PC-9 (cell line): ENCODE results near the gene TMEM232. TPM values are rescaled to one million over a fixed set of nuclear protein-coding genes. Genes with fewer than 3 reads are reported as not detected.

ENCODE experiments used
- BruUV-seq: library from RNA; stranded (reverse); fragments of 400-500 nt; replicated peaks from 2 replicates; lab custom pipeline; 2021; lab: Mats Ljungman, UMichigan
- CTCF ChIA-PET: fragments of 300-600 bp; sonication (Branson Sonifier 250); formaldehyde crosslinking; loops from one replicate; lab custom pipeline; 2022; ENCODE audit warnings: antibody characterized with exemption; lab: Charles Lee
- POLR2A ChIA-PET: fragments of 300-600 bp; sonication (Branson Sonifier 250); formaldehyde crosslinking; loops from one replicate; lab custom pipeline; 2022; ENCODE audit warnings: antibody characterized with exemption; ENCODE audit not compliant: unreplicated experiment; lab: Charles Lee
- DNase-seq, 2 experiments: peaks; one replicate each; pipeline versions ENCODE4 v3.0.0 to v3.0.0-alpha.2; 2015 to 2022; ENCODE audit warnings: mixed read lengths in 1 of 2
- H2AFZ ChIP-seq: fragments of 200-600 bp; sonication (generic); 2 replicates; pipeline ENCODE4 v1.8.1; 2017; ENCODE audit warnings: antibody characterized with exemption
- H3F3A ChIP-seq: fragments of 200-600 bp; sonication (generic); 2 replicates; pipeline ENCODE4 v1.8.1; 2017; ENCODE audit warnings: antibody characterized with exemption, mild to moderate bottlenecking, low read depth; ENCODE audit not compliant: insufficient read depth
- H3K27ac ChIP-seq: fragments of 200-600 bp; sonication (generic); 2 replicates; pipeline ENCODE4 v1.6.1; 2016; ENCODE audit warnings: mixed run types
- H3K27me3 ChIP-seq: fragments of 200-600 bp; sonication (generic); 2 replicates; pipeline ENCODE4 v1.6.1; 2016; ENCODE audit warnings: low read depth, mixed run types; ENCODE audit not compliant: insufficient read depth
- H3K36me3 ChIP-seq: fragments of 200-600 bp; sonication (generic); 2 replicates; pipeline ENCODE4 v1.6.1; 2016; ENCODE audit warnings: low read depth, mixed run types
- H3K4me1 ChIP-seq: fragments of 200-600 bp; sonication (generic); replicated peaks from 2 replicates; pipeline ENCODE4 v1.6.1; 2016; ENCODE audit warnings: mixed run types; ENCODE audit not compliant: insufficient read depth
- H3K4me2 ChIP-seq: fragments of 200-600 bp; sonication (generic); 2 replicates; pipeline ENCODE4 v1.6.1; 2017; ENCODE audit warnings: mixed run types
- H3K4me3 ChIP-seq: fragments of 200-600 bp; sonication (generic); 2 replicates; pipeline ENCODE4 v1.6.1; 2016; ENCODE audit warnings: mixed run types
- H3K79me2 ChIP-seq: fragments of 200-600 bp; sonication (generic); 2 replicates; pipeline ENCODE4 v1.6.1; 2017; ENCODE audit warnings: low read depth, mixed run types
- H3K9me2 ChIP-seq: fragments of 200-600 bp; sonication (generic); 2 replicates; pipeline ENCODE4 v1.8.1; 2017; ENCODE audit warnings: mild to moderate bottlenecking; ENCODE audit not compliant: insufficient read depth
- H3K9me3 ChIP-seq: fragments of 200-600 bp; sonication (generic); 2 replicates; pipeline ENCODE4 v1.8.1; 2016; ENCODE audit warnings: low read depth; ENCODE audit not compliant: insufficient read depth
- H4K20me1 ChIP-seq: fragments of 200-600 bp; sonication (generic); 2 replicates; pipeline ENCODE4 v1.8.1; 2017; ENCODE audit not compliant: insufficient read depth
- CTCF ChIP-seq: fragments of 200-600 bp; sonication (generic); conservative IDR thresholded peaks from 2 replicates; pipeline ENCODE4 v1.6.1; 2017; ENCODE audit warnings: mixed run types, antibody characterized with exemption, mild to moderate bottlenecking, moderate library complexity
- EZH2 ChIP-seq: fragments of 200-600 bp; sonication (generic); IDR thresholded peaks from 2 replicates; pipeline ENCODE4 v1.8.0; 2017; ENCODE audit warnings: antibody characterized with exemption, low read depth
- intact Hi-C: fragments of 100-400 bp; cut with micrococcal nuclease; formaldehyde crosslinking; loops from one replicate; pipeline ENCODE4 v1.10.0; 2022; ENCODE audit not compliant: unreplicated experiment
- total RNA-seq: library from RNA; stranded (reverse); gene quantifications from 2 replicates; pipeline ENCODE4 v1.2.3, GENCODE V29; 2021

TMEM232 gene
- total RNA-seq, 1 experiment from 2014 or later, result 0.65 TPM

GRCh38 chr5:110414360-110414759 is 312.1 kb downstream of the TMEM232 start:
- Histone ChIP-seq H3K4me1 (no peaks in the 10 kb centered on the region), H4K20me1 (no peaks in the 10 kb centered on the region), H3K27ac (no peak overlapping the region), H3K9me3 (no peaks in the 10 kb centered on the region), H3K4me2 (no peak overlapping the region), H2AFZ (no peak overlapping the region), H3K36me3 (no peaks in the 10 kb centered on the region), H3K27me3 (no peaks in the 10 kb centered on the region), H3K9me2 (no peaks in the 10 kb centered on the region), H3K79me2 (no peaks in the 10 kb centered on the region), H3K4me3 (no peak overlapping the region), H3F3A (no peaks in the 10 kb centered on the region)
- no peak for DNase-seq
- no peak for TF ChIP-seq EZH2
- TF ChIP-seq CTCF, result peak; percentile 34
- intact Hi-C loops, result no loop called here
- no TSS peak for BruUV-seq
- POLR2A ChIA-PET, result no interaction called here
- CTCF ChIA-PET, result no interaction called here

- intact Hi-C loops, result no loop called here
- TF ChIP-seq CTCF (no peak), EZH2 (no peak)
Measured at GRCh38 chr5:110413856-110414255, 312.6 kb downstream of the TMEM232 start.

GRCh38 chr5:110409571-110409970 is 316.9 kb downstream of the TMEM232 start:
- no TSS peak for BruUV-seq

More at GRCh38 chr5:110413856-110414255, 312.6 kb downstream of the TMEM232 start:
- Histone ChIP-seq H3K4me1 (no peaks in the 10 kb centered on the region), H3F3A (no peaks in the 10 kb centered on the region), H3K9me2 (no peaks in the 10 kb centered on the region), H3K79me2 (no peaks in the 10 kb centered on the region), H2AFZ (no peak overlapping the region), H3K4me3 (no peak overlapping the region), H4K20me1 (no peaks in the 10 kb centered on the region), H3K27me3 (no peaks in the 10 kb centered on the region), H3K36me3 (no peaks in the 10 kb centered on the region), H3K9me3 (no peaks in the 10 kb centered on the region), H3K27ac (no peak overlapping the region), H3K4me2 (no peak overlapping the region)
- ChIA-PET CTCF (no interaction called here), POLR2A (no interaction called here)
- BruUV-seq, result no TSS peak
- DNase-seq, result no peak

More at GRCh38 chr5:110409571-110409970, 316.9 kb downstream of the TMEM232 start:
- TF ChIP-seq CTCF (no peak), EZH2 (no peak)
- CTCF ChIA-PET, result no interaction called here
- Histone ChIP-seq H3K4me3 (no peak overlapping the region), H3K27ac (no peak overlapping the region), H3K36me3 (no peaks in the 10 kb centered on the region), H4K20me1 (no peaks in the 10 kb centered on the region), H3K4me1 (no peaks in the 10 kb centered on the region), H3K9me3 (no peaks in the 10 kb centered on the region), H3K9me2 (no peaks in the 10 kb centered on the region), H3F3A (no peaks in the 10 kb centered on the region), H3K4me2 (no peak overlapping the region), H2AFZ (no peak overlapping the region), H3K27me3 (no peaks in the 10 kb centered on the region), H3K79me2 (no peaks in the 10 kb centered on the region)
- POLR2A ChIA-PET, result no interaction called here
- intact Hi-C loops, result no loop called here
- DNase-seq, result no peak
